ENCODE results near the gene FBXO36. TPM values are rescaled to one million over a fixed set of nuclear protein-coding genes. Genes with fewer than 3 reads are reported as not detected.

The FBXO36 gene
- total RNA-seq, 4 donors from 2014 or later: 0.79 to 2.7 (median 1.3) TPM

DNA sequence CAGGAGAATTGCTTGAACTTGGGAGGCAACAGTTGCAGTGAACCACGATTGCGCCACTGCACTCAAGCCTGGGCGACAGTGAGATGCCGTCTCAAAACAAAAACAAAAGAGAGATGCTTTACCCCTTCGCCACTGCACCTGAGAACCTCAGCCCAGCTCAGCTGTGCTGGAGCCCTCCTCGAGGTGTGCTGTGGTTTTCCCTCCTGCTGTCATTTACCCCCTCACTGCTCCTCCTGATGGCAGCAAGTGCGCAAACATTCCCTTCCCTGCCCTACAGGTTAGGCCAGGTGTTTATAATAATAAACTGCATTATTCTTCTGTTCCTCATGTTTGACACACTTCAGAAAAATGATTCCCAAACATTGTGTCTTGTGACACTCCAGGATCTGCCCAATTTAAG is 8.4 kb downstream of the FBXO36 start:
- H3K4me3 ChIP-seq: no peak overlapping the region
- H3K36me3 ChIP-seq: no peaks in the 10 kb centered on the region
- intact Hi-C loops (cut with DNase I): no loop called here
- no peaks in the 10 kb centered on the region for H3K27me3 ChIP-seq
- H3K27ac ChIP-seq: no peak overlapping the region
- no peaks in the 10 kb centered on the region for H3K9me3 ChIP-seq
- TF ChIP-seq POLR2A (IDR thresholded peaks at IDR 0.05): no peak
- no peak for TF ChIP-seq CTCF (IDR thresholded peaks at IDR 0.05)
- DNase-seq: no peak
- no peaks in the 10 kb centered on the region for H3K4me1 ChIP-seq
- WGBS, 2 donors: 76 to 84% methylated on average over 7 of the region's 7 CpGs

DNA sequence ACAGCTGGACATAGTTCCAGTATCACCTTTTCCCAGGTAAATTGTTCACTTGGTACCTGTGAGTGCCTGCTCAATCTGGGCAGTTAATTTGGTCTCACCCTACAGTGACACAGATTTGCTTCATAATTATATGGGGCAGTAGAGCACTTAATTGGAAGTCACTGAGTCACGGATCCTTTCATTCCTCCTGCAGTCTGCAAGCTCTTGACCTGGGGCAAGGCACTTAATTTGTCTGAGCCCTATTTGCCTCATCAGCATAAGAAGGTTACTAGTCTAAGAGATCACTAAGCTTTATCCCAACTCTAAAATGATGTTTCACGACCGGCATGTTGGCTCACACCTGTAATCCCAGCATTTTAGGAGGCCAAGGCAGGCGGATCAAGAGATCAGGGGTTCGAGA is 8.9 kb downstream of the FBXO36 start:
- Histone ChIP-seq H3K4me3 (no peak overlapping the region), H3K27ac (no peak overlapping the region), H3K36me3 (no peaks in the 10 kb centered on the region), H3K4me1 (no peaks in the 10 kb centered on the region), H3K9me3 (no peaks in the 10 kb centered on the region), H3K27me3 (no peaks in the 10 kb centered on the region)
- DNase-seq: no peak
- intact Hi-C loops (cut with DNase I): no loop called here
- 96 to 98% methylated on average over 3 to 5 of the region's 5 CpGs for WGBS, 2 donors
- TF ChIP-seq POLR2A (IDR thresholded peaks at IDR 0.05) (no peak), CTCF (IDR thresholded peaks at IDR 0.05) (no peak)

- WGBS, 2 donors: 78 to 81% methylated on average over 4 of the region's 4 CpGs
- TF ChIP-seq POLR2A (IDR thresholded peaks at IDR 0.05) (no peak), CTCF (IDR thresholded peaks at IDR 0.05) (no peak)
- Histone ChIP-seq H3K27ac (no peak overlapping the region), H3K36me3 (no peaks in the 10 kb centered on the region), H3K27me3 (no peaks in the 10 kb centered on the region), H3K4me3 (no peak overlapping the region), H3K9me3 (no peaks in the 10 kb centered on the region), H3K4me1 (no peaks in the 10 kb centered on the region)
- DNase-seq: no peak
- intact Hi-C loops (cut with DNase I): no loop called here
Observed at GRCh38 chr2:229937537-229937936, 15.2 kb downstream of the FBXO36 start.

DNA sequence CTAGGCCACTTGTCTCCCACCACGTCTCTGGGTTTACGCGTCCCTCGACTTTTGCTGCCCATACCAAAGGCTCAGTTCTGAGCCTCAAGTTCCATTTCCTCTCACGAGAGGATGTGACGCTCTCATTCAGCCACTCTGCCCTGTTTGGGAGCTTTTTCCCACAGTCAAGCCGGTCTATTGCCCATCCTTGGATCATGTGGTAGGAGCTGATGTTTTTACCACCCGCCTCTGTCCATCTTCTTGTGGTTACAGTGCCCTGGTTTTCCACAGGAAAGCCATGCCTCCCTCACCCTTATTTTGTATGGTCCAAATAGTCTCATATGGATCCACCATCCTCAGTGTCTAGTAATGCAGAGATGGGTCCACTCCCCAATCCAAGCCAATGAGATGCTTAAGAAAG is 20.4 kb downstream of the FBXO36 start:
- WGBS, 2 donors: 92 to 98% methylated on average over 7 to 8 of the region's 8 CpGs
- intact Hi-C loops (cut with DNase I): no loop called here
- Histone ChIP-seq H3K9me3 (no peaks in the 10 kb centered on the region), H3K36me3 (no peaks in the 10 kb centered on the region), H3K4me1 (no peaks in the 10 kb centered on the region), H3K4me3 (no peak overlapping the region), H3K27me3 (no peaks in the 10 kb centered on the region), H3K27ac (no peak overlapping the region)
- TF ChIP-seq POLR2A (IDR thresholded peaks at IDR 0.05): no peak
- no peak for TF ChIP-seq CTCF (IDR thresholded peaks at IDR 0.05)
- DNase-seq: no peak

DNA sequence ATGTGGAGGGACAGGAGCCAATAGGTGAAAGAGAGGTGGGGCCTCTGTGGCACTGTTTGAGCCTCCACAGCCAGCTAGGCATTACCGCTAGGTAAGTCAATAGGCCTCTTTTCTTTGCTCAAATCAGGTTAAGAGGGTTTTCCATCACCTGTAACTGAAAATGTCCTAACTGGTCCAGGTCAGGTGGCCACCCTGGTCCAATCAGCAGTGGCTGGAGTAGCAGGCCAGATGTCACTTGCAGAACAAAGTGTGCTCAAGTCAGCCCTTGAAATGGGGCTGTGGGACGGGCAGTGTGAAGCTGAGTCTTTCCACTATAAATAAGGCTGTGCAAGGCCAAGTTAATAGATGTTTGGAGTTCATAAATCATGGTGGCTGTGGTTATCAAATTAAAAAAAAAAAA is 20.9 kb downstream of the FBXO36 start:
- intact Hi-C loops (cut with DNase I): no loop called here
- 100% methylated on average over 2 of the region's 2 CpGs for WGBS, 2 donors
- no peak for TF ChIP-seq CTCF (IDR thresholded peaks at IDR 0.05)
- no peak for TF ChIP-seq POLR2A (IDR thresholded peaks at IDR 0.05)
- Histone ChIP-seq H3K4me1 (no peaks in the 10 kb centered on the region), H3K36me3 (no peaks in the 10 kb centered on the region), H3K4me3 (no peak overlapping the region), H3K9me3 (no peaks in the 10 kb centered on the region), H3K27ac (no peak overlapping the region), H3K27me3 (no peaks in the 10 kb centered on the region)
- DNase-seq: no peak

Measured in esophagus squamous epithelium (tissue), 5 donors.